MM.1S (cell line): ENCODE measurements around the gene AGXT.

ENCODE experiments used
- CTCF ChIP-seq: fragments of 300-600 bp; sonication (generic); IDR thresholded peaks from 2 replicates; pipeline ENCODE4 v1.5.1; 2016; ENCODE audit warnings: antibody characterized with exemption, low read length, mixed read lengths
- EZH2 ChIP-seq: fragments of 300-600 bp; sonication (generic); optimal IDR thresholded peaks from 2 replicates; pipeline ENCODE3; 2017; ENCODE audit warnings: low read depth, mild to moderate bottlenecking, antibody characterized with exemption, low read length, mixed read lengths
- EZH2phosphoT487 ChIP-seq: fragments of 300-600 bp; sonication (generic); IDR thresholded peaks from 2 replicates; pipeline ENCODE4 v1.6.1; 2018; ENCODE audit warnings: antibody characterized with exemption, low read length

DNA sequence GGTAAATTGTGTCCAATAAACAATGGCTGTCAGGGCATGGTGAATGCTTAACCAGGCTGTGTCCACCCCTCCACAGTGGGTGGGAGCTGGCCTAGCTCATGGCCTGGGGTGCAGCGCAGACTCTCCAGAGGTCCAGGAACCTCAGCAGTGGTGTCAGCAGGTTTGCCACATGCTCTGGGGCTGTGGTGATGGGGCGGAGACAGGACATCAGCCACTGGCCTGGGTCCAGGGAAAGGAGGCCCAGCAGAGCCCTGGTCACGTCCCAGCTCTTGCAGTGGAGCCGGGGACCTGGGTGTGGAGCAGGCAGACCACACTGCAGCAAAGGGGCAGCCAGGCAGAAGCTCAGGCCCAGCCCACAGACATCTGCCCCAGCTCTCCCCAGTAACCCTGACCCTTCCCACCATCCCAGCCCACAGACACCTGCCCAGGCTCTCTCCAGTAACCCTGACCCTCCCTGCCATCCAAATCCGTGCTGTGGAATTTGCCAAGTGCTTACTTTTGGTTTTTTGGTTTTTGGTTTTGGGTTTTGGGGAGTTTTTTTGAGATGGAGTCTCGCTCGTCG is 34.8 kb upstream of the AGXT start:
- TF ChIP-seq CTCF (no peak), EZH2 (no peak), EZH2phosphoT487 (no peak)
